ENCODE measurements around the gene TMEM140.

- TF ChIP-seq EZH2 (IDR thresholded peaks at IDR 0.05; ENCODE audit: borderline replicate concordance, low read depth, low read length) = no peak
- TF ChIP-seq TEAD4 (IDR thresholded peaks at IDR 0.05; ENCODE audit: low read length) = no peak
- no peak for TF ChIP-seq TEAD4 (CRISPR knock-in tag; IDR thresholded peaks at IDR 0.05; ENCODE audit: borderline replicate concordance)
- no peak for TF ChIP-seq MEF2D (tag; conservative IDR thresholded peaks at IDR 0.05; ENCODE audit: low read depth)
- TF ChIP-seq FOXA1 (IDR thresholded peaks at IDR 0.05; ENCODE audit: borderline replicate concordance) = no peak
Measured at GRCh38 chr7:135164357-135165061, 16.6 kb downstream of the TMEM140 start.

Data from K562 (cell line).